SK-N-MC (cell line): ENCODE data around the gene AUTS2.

Source experiments
- EZH2 ChIP-seq: fragments of 200-600 bp; sonication (generic); IDR thresholded peaks from one replicate; pipeline ENCODE4 v1.6.1; 2017; ENCODE audit warnings: antibody characterized with exemption
- FOXP2 ChIP-seq: optimal IDR thresholded peaks from 2 replicates; pipeline ENCODE3; 2011; ENCODE audit warnings: mild to moderate bottlenecking, moderate library complexity; ENCODE audit not compliant: insufficient read depth; ENCODE audit errors: extremely low read length, control extremely low read depth
- POLR2AphosphoS5 ChIP-seq: IDR thresholded peaks from 2 replicates; pipeline ENCODE4 v1.6.1; 2012; ENCODE audit warnings: mild to moderate bottlenecking, low read depth, low read length, borderline replicate concordance

DNA sequence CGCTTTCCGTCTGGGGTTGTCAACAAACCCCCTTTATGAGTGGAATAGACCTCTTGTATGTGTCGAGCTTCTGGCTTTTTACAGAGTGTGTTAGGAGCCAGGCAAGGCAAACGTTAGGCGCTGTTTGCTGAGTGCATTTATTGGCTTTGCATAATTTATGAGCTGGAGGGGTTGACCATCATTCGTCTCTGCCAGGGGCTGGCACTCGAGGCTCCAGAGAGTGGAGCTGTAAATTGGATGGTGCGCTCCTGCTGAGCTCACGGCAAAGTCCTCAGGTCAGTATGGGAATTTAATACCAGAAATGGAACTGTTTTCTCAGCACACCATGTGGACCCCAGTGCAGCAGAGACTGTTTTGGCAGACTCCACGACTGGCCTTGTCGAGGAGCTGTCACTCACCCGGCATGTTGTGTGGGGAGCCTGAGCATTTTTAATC lies 834.3 kb downstream of the AUTS2 start:
- TF ChIP-seq POLR2AphosphoS5 (no peak), FOXP2 (no peak), EZH2 (no peak)
